ENCODE measurements around the gene CYS1.

The CYS1 gene

DNA sequence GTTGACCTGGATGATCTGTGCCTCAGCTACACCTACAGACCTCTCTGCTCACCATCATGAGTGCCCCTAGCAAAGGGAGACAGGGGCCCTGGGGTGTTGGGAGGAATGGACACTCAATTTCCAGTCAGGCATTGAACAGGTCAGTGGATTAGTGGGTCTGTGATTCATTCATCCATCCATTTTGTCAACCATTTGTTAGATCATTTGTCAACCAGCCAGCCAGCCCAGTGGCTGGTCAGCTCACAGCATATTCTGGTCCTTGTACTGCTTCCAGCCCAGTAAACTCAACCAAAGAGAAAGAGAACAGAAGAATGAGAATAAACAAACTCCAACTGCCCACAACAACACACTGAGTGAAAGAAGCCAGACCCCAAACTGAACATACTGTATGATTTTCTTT is 41.5 kb downstream of the CYS1 start:
- TF ChIP-seq, protein P1, sequence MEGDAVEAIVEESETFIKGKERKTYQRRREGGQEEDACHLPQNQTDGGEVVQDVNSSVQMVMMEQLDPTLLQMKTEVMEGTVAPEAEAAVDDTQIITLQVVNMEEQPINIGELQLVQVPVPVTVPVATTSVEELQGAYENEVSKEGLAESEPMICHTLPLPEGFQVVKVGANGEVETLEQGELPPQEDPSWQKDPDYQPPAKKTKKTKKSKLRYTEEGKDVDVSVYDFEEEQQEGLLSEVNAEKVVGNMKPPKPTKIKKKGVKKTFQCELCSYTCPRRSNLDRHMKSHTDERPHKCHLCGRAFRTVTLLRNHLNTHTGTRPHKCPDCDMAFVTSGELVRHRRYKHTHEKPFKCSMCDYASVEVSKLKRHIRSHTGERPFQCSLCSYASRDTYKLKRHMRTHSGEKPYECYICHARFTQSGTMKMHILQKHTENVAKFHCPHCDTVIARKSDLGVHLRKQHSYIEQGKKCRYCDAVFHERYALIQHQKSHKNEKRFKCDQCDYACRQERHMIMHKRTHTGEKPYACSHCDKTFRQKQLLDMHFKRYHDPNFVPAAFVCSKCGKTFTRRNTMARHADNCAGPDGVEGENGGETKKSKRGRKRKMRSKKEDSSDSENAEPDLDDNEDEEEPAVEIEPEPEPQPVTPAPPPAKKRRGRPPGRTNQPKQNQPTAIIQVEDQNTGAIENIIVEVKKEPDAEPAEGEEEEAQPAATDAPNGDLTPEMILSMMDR (IDR thresholded peaks at IDR 0.05; ENCODE audit: extremely low read depth, missing control alignments): no peak
- no peak for DNase-seq (ENCODE audit: low spot score)

DNA sequence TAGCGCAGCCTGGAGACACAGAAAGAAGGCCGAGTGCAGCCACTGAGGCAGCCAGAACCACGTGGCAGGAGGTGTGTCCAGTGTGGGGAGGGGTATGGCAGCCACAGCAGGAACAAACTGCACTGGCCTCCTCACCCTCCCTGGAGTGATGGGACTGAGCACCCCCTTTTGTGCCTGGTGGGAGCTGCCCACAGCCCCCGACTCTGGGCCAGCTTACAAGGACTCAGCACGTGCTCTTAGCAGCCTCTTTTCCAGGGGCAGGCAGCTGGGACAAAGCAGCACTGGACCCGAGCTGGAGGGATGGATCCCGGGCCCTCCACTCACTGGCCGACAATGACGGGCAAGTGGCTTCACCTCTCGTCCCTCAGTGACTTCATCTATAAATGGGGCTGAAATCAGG is 42.1 kb downstream of the CYS1 start:
- DNase-seq (ENCODE audit: low spot score): no peak
- TF ChIP-seq, protein P1 (IDR thresholded peaks at IDR 0.05; ENCODE audit: extremely low read depth, missing control alignments): no peak

DNA sequence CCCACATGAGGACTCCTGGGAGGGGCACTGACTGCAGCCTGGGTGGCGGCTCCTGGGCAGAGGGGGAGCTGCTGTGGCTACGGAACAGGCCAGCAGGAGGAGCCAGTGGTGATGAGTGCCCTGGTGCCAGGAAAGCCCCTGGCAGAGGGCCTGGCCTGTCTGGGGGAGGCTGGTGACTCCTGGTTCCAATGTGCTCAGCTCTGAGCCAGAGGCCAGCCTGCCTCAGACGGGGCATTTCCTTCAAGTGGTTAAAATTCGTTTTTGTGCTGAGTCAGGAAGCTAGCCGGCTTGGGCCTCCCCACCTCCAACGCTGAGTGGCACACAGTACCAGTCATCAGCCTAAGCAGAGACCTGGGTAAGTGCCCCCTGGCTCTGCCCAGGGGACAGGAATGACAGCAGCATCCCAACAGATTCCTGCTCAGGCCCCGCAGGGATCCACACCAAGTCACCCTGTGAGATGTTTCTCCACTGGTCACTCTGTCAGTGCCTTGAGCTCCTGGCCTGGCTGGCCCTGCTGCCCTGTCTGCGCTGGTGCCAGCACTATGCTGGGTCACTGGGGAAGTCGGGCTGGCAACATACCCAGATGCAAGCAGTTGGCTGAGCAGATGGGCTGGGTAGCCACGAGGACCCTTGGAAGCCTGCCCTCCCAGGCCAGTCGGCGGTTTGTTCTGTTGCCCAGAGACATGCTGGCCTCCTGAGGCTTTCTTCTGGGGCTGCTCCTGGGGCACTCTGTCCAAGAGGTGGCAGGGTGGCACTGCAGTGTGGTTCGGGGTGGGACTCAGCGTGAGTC is 43.9 kb downstream of the CYS1 start:
- no peak for DNase-seq (ENCODE audit: low spot score)
- TF ChIP-seq, protein P1 (IDR thresholded peaks at IDR 0.05; ENCODE audit: extremely low read depth, missing control alignments): peak; percentile 18

DNA sequence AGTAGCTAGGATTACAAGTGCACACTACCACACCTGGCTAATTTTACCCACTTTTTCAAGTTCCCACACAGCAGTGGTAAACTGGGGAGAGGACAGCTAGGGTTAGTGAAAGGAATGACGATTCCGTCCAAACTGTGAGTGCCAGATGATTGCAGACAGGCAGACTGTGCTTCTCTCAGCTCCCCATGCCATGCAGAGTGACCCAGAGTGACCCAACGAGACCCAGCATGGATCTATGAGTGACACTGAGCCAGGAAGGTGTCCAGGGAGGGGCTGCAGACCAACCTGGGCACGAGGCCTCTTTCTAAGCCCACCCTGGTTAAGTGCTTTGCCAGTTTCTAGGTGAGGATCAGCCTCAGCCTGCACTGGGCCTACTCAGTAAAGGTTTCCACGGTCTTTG is 44.6 kb downstream of the CYS1 start:
- TF ChIP-seq, protein P1 (IDR thresholded peaks at IDR 0.05; ENCODE audit: extremely low read depth, missing control alignments): no peak
- DNase-seq (ENCODE audit: low spot score): no peak

DNA sequence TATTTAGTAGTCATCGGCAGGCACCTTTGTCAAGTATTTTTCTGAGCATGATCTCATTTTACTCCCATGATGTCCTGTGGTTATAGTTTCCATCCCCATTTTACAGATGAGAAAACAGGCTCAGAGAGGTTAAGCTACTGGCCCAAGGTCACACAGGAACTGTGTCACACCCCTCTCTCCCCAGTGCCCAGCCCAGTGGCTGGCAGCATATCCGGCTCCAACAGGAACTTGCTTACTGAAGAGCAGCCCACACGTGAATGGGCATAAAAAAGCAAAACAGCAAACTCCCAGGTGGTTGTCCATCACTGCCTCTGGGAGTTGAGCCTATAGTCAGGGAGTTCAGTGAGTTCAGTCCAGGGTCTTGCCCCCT is 45.2 kb downstream of the CYS1 start:
- no peak for DNase-seq (ENCODE audit: low spot score)
- TF ChIP-seq, protein P1 (IDR thresholded peaks at IDR 0.05; ENCODE audit: extremely low read depth, missing control alignments): no peak

DNA sequence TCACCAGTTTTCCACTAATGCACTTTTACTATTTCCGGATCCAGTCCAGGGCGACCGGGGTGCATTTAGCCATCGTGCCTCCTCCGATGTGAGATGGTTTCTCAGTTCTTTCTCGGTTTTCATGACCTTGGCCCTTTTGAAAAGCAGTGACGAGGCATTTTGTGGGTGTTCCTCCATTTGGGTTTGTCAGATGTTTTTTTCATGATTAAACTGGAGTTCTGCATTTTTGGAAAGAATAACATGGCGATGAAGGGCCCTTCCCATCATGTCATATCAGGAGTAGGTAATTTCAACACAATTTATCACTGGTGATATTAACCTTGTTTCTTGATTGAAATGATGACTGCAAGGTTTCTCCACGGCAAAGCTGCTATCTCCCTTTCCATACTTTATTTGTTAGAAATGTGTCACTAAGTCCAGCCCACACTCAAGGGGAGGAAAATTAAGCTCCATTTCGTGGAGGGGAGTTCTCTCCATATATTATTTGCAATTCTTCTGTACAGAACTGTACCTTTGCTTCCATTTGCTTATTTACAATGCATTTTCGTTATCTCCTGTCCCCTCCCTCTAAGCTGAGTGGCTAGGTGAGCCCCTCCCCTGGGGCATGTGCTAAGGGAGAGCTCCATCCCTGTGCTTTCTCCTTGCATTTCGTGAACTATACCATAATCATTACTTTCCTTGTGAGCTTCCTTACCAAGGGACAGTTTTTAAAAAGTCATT is 45.7 kb downstream of the CYS1 start:
- TF ChIP-seq, protein P1 (IDR thresholded peaks at IDR 0.05; ENCODE audit: extremely low read depth, missing control alignments): no peak
- DNase-seq (ENCODE audit: low spot score): no peak

DNA sequence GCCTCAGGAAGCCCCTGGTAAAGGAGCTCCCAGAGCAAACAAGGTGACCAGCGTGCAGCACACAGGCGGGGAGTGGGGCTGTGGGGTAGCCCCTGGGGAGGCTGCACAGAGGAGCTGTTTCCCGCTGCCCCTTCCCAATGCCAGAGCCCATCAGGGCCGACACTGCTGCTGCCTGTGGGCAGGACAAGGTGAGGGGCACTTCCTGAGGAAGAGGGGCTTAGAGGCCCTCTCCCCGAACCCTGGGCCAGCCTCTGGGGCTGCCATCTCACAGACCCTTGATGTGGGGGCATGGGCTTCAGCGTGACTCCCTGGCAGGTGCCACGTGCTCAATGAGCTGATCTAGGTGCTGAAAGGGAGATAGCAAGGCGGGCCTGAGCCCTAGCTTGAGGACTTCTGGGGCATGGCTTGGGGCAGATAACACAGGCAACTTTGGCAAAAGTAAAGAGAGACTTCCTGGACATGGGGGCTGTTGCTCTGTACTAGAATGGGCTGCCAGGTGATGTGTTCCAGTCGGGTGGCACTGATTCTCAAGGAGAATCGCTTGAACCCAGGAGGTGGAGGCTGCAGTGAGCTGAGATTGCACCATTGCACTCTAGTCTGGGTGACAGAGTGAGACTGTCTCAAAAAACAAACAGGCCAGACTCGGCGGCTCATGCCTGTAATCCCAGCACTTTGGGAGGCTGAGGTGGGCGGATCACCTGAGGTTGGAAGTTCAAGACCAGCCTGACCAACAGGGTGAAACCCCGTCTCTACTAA is 46.8 kb downstream of the CYS1 start:
- TF ChIP-seq, protein P1 (IDR thresholded peaks at IDR 0.05; ENCODE audit: extremely low read depth, missing control alignments): no peak

More for the DNA sequence above, 46.8 kb downstream of the CYS1 start:
- no peak for DNase-seq (ENCODE audit: low spot score)
